Tibial nerve (tissue), 4 donors: Measurements from ENCODE around the gene ESPL1. TPM values are rescaled to one million over a fixed set of nuclear protein-coding genes. Genes with fewer than 3 reads are reported as not detected.
"Not testable (repeated sequence)": the region's sequence is repeated elsewhere in the genome, so short reads cannot be mapped to it uniquely, and the experiment has no call there.

Experiments used
- DNase-seq, 2 donors: peaks; one replicate each; pipeline ENCODE4 v3.0.0-alpha.2; 2019; ENCODE audit warnings: low spot score in 2 of 2
- H3K27ac ChIP-seq, 4 donors: fragments of 200-600 bp; sonication (generic) in 3 of 4; one replicate each; pipeline ENCODE4 v1.5.1; 2017 to 2019; ENCODE audit warnings: mild to moderate bottlenecking in 1 of 4
- H3K27me3 ChIP-seq, 2 donors: fragments of 200-600 bp; sonication (generic) in 1 of 2; one replicate each; pipeline versions ENCODE4 v1.5.1 to v1.6.0; 2017 to 2019
- H3K36me3 ChIP-seq, 3 donors: fragments of 200-600 bp; sonication (generic); one replicate each; pipeline ENCODE4 v1.5.1; 2018 to 2019
- H3K4me1 ChIP-seq, 4 donors: fragments of 200-600 bp; sonication (generic) in 3 of 4; one replicate each; pipeline ENCODE4 v1.5.1; 2017 to 2019
- H3K4me3 ChIP-seq, 4 donors: fragments of 200-600 bp; sonication (generic) in 3 of 4; one replicate each; pipeline ENCODE4 v1.5.1; 2017 to 2019; ENCODE audit warnings: mild to moderate bottlenecking in 1 of 4, moderate library complexity in 1 of 4
- H3K9me3 ChIP-seq, 4 donors: fragments of 200-600 bp; sonication (generic) in 3 of 4; one replicate each; pipeline ENCODE4 v1.5.1; 2017 to 2019
- EP300 ChIP-seq, 2 donors: sonication (generic); formaldehyde crosslinking; IDR thresholded peaks; one replicate each; pipeline ENCODE4 v1.6.1; 2017; ENCODE audit warnings: antibody characterized with exemption in 2 of 2, mild to moderate bottlenecking in 1 of 2
- POLR2A ChIP-seq, 2 donors: fragments of 450-650 bp; IDR thresholded peaks; one replicate each; pipeline ENCODE4 v1.6.1; 2017; ENCODE audit warnings: antibody characterized with exemption in 2 of 2, mild to moderate bottlenecking in 2 of 2, moderate library complexity in 2 of 2
- WGBS, 2 donors: methylation state at CpG; one replicate each; pipeline ENCODE4 v1.1.5; 2018; 5-methylcytosine and 5-hydroxymethylcytosine counted together
- total RNA-seq, 4 donors: library from RNA; depleted of rRNA; stranded (reverse); fragments of >200 nt; gene quantifications; one replicate each; pipeline ENCODE4 v1.1.0, GENCODE V29; 2016
- TF ChIP-seq, protein P1 (sequence below), 5 experiments: fragments of 200-600 bp in 3 of 5; fragments of 450-650 bp in 2 of 5; sonication (generic) in 3 of 5; IDR thresholded peaks; one replicate each; pipeline ENCODE4 v1.5.1; 2016 to 2019; ENCODE audit warnings: antibody characterized with exemption in 5 of 5, mild to moderate bottlenecking in 3 of 5, moderate library complexity in 2 of 5

The ESPL1 gene
- total RNA-seq, 4 donors from 2014 or later, result 2.2 to 8.7 (median 2.5) TPM; not detected in 1

GRCh38 chr12:53289891-53290290, 21.8 kb downstream of the ESPL1 start:
- Histone ChIP-seq H3K4me1 (peaks cover 0 to 6% (median 3%) of the 10 kb centered on the region in 4 donors), H3K27me3 (no peaks in the 10 kb centered on the region), H3K36me3 (no peaks in the 10 kb centered on the region), H3K4me3 (no peak overlapping the region), H3K27ac (no peak overlapping the region), H3K9me3 (no peaks in the 10 kb centered on the region)
- WGBS, 2 donors, result 75 to 91% methylated on average over 4 of the region's 4 CpGs
- DNase-seq, result no peak
- no peak for TF ChIP-seq EP300 (IDR thresholded peaks at IDR 0.05)
- TF ChIP-seq, protein P1, sequence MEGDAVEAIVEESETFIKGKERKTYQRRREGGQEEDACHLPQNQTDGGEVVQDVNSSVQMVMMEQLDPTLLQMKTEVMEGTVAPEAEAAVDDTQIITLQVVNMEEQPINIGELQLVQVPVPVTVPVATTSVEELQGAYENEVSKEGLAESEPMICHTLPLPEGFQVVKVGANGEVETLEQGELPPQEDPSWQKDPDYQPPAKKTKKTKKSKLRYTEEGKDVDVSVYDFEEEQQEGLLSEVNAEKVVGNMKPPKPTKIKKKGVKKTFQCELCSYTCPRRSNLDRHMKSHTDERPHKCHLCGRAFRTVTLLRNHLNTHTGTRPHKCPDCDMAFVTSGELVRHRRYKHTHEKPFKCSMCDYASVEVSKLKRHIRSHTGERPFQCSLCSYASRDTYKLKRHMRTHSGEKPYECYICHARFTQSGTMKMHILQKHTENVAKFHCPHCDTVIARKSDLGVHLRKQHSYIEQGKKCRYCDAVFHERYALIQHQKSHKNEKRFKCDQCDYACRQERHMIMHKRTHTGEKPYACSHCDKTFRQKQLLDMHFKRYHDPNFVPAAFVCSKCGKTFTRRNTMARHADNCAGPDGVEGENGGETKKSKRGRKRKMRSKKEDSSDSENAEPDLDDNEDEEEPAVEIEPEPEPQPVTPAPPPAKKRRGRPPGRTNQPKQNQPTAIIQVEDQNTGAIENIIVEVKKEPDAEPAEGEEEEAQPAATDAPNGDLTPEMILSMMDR (IDR thresholded peaks at IDR 0.05), result no peak
- TF ChIP-seq POLR2A (IDR thresholded peaks at IDR 0.05), result no peak

DNA sequence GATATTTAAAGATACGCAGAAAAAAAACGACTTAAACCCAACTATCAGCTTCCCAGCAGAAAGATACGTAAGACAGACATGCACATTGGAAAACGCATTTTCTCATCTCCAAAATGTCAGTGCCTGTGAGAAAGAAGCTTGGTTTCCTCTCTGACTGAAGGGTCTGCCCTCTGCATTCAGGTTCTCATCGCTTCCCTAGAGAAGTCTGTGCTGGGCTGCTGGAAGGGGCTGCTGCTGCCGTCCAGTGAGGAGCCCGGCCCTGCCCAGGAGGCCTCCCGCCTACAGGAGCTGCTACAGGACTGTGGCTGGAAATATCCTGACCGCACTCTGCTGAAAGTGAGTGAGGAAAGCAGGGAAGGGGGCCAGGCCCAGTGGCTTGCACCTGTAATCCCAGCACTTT, 22.6 kb downstream of the ESPL1 start:
- DNase-seq, result no peak
- no peak overlapping the region for H3K27ac ChIP-seq
- TF ChIP-seq POLR2A (IDR thresholded peaks at IDR 0.05) (no peak), EP300 (IDR thresholded peaks at IDR 0.05) (no peak)
- TF ChIP-seq, protein P1 (IDR thresholded peaks at IDR 0.05), result no peak
- H3K36me3 ChIP-seq, result no peaks in the 10 kb centered on the region
- H3K9me3 ChIP-seq, result no peaks in the 10 kb centered on the region
- 88 to 94% methylated on average over 9 of the region's 9 CpGs for WGBS, 2 donors
- no peaks in the 10 kb centered on the region for H3K27me3 ChIP-seq
- peaks cover 0 to 8% (median 4%) of the 10 kb centered on the region in 4 donors for H3K4me1 ChIP-seq
- H3K4me3 ChIP-seq, result no peak overlapping the region

- Histone ChIP-seq H3K4me1 (peaks cover 0 to 25% (median 18%) of the 10 kb centered on the region in 4 donors), H3K36me3 (peaks cover 0 to 6% (median 0%) of the 10 kb centered on the region in 3 donors), H3K4me3 (no peak overlapping the region), H3K27me3 (no peaks in the 10 kb centered on the region), H3K9me3 (no peaks in the 10 kb centered on the region), H3K27ac (no peak overlapping the region)
- DNase-seq, result no peak
- TF ChIP-seq, protein P1 (IDR thresholded peaks at IDR 0.05), result no peak
- TF ChIP-seq EP300 (IDR thresholded peaks at IDR 0.05) (no peak), POLR2A (IDR thresholded peaks at IDR 0.05) (no peak)
Observed at GRCh38 chr12:53292426-53292825, 24.3 kb downstream of the ESPL1 start.

DNA sequence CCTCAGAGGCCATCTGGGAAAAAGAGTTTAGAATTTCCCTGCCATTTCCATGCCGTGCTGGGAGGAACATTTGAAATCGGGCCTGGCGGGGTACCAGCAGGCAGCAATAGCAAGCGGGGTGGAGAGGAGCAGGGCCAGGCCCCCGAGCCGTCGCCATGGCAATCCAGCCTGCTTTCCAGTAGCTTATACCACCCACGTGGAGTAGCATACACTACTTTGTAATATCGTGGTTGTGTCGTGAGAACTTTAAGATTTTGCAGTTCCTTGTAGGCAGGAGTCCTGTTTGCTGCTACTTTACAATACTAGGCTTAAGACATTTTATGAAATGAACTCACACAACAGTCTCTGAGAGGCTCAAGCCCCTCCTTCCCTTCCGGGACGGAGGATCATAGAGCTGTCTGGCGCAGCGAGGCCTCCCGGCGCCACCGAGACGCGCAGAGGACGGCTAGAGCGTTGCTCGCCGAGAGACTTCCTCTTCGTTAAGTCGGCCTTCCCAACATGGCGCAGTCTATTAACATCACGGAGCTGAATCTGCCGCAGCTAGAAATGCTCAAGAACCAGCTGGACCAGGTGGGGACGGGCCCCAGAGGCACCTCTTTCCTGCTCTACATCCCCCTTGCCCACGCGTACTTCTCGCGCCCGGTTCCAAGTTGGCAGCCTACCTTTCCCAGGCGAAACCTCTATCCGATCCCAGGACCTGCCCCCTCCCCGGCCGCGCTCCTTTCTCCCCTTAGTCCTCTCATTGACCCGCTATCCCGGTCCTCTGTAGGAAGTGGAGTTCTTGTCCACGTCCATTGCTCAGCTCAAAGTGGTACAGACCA, 27.2 kb downstream of the ESPL1 start, which contains the start of gene PFDN5:
PFDN5 (plus strand) TSS at position 473 of the 821 bp plus-strand sequence; CDS start at position 499, 26 bp downstream.
- peak within 1 kb of the TSS; percentile 65 to 94 (median 90) for H3K27ac ChIP-seq
- TF ChIP-seq, protein P1 (IDR thresholded peaks at IDR 0.05), result peak in 2 of 5 experiments; percentile 55 to 67
- TF ChIP-seq POLR2A (IDR thresholded peaks at IDR 0.05) (peak; percentile 63 to 68), EP300 (IDR thresholded peaks at IDR 0.05) (peak; percentile 32 to 89)
- H3K36me3 ChIP-seq, result peaks cover 0 to 14% (median 7%) of the 10 kb centered on the region in 3 donors
- H3K4me3 ChIP-seq, result peak within 1 kb of the TSS; percentile 59 to 83 (median 68)
- peak; percentile 64 to 73 for DNase-seq
- WGBS, 2 donors, result 1% methylated on average over 42 of the region's 42 CpGs
- H3K4me1 ChIP-seq, result peaks cover 0 to 45% (median 32%) of the 10 kb centered on the region in 4 donors
- H3K27me3 ChIP-seq, result no peaks in the 10 kb centered on the region
- H3K9me3 ChIP-seq, result no peaks in the 10 kb centered on the region

DNA sequence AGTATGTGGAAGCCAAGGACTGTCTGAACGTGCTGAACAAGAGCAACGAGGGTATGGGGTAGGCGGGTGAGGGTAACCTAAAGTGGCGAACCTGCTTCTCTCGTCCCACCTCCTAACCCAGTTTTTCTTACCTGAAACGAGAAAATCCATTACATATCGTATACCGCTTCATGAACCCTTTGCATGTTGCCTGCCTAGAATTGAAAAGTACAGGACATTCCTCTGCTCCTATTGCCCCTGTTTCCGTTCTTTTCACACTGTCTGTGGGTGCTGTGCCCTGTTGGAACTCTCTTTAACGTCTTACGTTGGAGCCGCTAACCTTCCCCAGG, 27.8 kb downstream of the ESPL1 start:
- Histone ChIP-seq H3K4me3 (peak overlapping the region; percentile 59 to 83 (median 68)), H3K27me3 (no peaks in the 10 kb centered on the region), H3K4me1 (peaks cover 0 to 51% (median 38%) of the 10 kb centered on the region in 4 donors), H3K36me3 (peaks cover 0 to 16% (median 7%) of the 10 kb centered on the region in 3 donors), H3K27ac (peak overlapping the region; percentile 65 to 94 (median 90)), H3K9me3 (no peaks in the 10 kb centered on the region)
- TF ChIP-seq POLR2A (IDR thresholded peaks at IDR 0.05) (no peak), EP300 (IDR thresholded peaks at IDR 0.05) (no peak)
- TF ChIP-seq, protein P1 (IDR thresholded peaks at IDR 0.05), result no peak
- no peak for DNase-seq
- WGBS, 2 donors, result 3% methylated on average over 12 of the region's 12 CpGs

DNA sequence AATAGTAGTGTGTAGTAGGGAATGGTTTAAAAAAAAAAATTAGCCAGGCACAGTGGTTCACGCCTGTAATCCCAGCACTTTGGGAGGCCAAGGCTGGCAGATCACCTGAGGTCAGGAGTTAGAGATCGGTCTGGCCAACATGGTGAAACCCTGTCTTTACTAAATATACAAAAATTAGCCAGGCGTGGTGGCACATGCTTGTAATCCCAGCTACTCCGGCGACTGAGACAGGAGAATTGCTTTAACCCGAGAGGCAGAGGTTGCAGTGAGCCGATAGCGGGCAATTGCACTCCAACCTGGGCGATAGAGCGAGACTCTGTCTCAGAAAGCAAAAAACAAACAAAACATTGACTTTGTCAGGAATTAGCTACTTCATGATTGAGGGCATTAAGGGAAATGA, 29.0 kb downstream of the ESPL1 start:
- peaks cover 0 to 63% (median 41%) of the 10 kb centered on the region in 4 donors for H3K4me1 ChIP-seq
- peak overlapping the region in 2 of 4 donors; percentile 6 to 94 for H3K27ac ChIP-seq
- not testable (repeated sequence) for H3K4me3 ChIP-seq

More for the DNA sequence above, 29.0 kb downstream of the ESPL1 start:
- peaks cover 0 to 28% (median 7%) of the 10 kb centered on the region in 3 donors for H3K36me3 ChIP-seq
- H3K9me3 ChIP-seq, H3K27me3 ChIP-seq, DNase-seq: not testable (repeated sequence)
- WGBS, 2 donors, result 91 to 97% methylated on average over 10 of the region's 10 CpGs
